ENCODE measurements around the gene UGT1A7. TPM values are rescaled to one million over a fixed set of nuclear protein-coding genes. Genes with fewer than 3 reads are reported as not detected.

UGT1A7 gene
- total RNA-seq, 1 donor from 2014 or later: 0.30 TPM

- DNase-seq: no peak
These were observed 137.2 kb downstream of the UGT1A7 start for GRCh38 chr2:233818639-233819621.

- DNase-seq: no peak
These were observed 138.4 kb downstream of the UGT1A7 start for GRCh38 chr2:233819884-233820773.

GRCh38 chr2:233820774-233821105 is 139.0 kb downstream of the UGT1A7 start:
- no peak for DNase-seq

DNA sequence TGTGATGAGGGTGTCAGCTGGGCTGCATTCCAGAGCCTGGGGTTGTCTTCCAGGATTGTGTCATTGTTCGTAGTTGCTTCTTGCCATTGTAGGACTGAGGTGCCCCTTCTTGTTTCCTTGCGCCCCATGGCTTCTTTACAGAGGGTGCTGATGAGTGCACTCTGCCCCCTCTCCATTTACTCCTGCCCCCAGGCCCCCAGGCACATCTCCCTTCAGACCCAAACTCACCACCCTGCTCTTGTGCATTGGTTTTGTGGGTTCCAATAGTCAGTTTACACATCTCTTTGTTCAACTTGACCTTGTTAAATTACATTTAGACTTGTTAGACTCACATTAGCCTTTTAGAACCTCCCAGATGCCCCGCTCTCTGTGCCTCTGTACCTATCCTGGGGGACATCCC is 139.5 kb downstream of the UGT1A7 start:
- no peak for DNase-seq

GRCh38 chr2:233821709-233822100 is 140.0 kb downstream of the UGT1A7 start:
- no peak for DNase-seq

- no peak for DNase-seq
These were observed 140.5 kb downstream of the UGT1A7 start for GRCh38 chr2:233822101-233822771.

Other genes starting within 250 kb of the UGT1A7 start
- gene USP40, start 115.1 kb upstream of the UGT1A7 start, total RNA-seq: 32.1 TPM
- not detected for gene UGT1A8, start 64.3 kb upstream of the UGT1A7 start, total RNA-seq
- not detected for gene UGT1A10, start 45.5 kb upstream of the UGT1A7 start, total RNA-seq
- gene UGT1A9, start 10.0 kb upstream of the UGT1A7 start, total RNA-seq: not detected
- gene UGT1A6, start 11.0 kb downstream of the UGT1A7 start, total RNA-seq: 3.0 TPM
- gene UGT1A5, start 31.0 kb downstream of the UGT1A7 start, total RNA-seq: not detected
- not detected for gene UGT1A4, start 36.8 kb downstream of the UGT1A7 start, total RNA-seq
- gene UGT1A3, start 47.1 kb downstream of the UGT1A7 start, total RNA-seq: not detected
- 0.10 TPM for gene UGT1A1, start 78.4 kb downstream of the UGT1A7 start, total RNA-seq
- 0.49 TPM for gene MROH2A, start 96.4 kb downstream of the UGT1A7 start, total RNA-seq
- 6.6 TPM for gene HJURP, start 172.6 kb downstream of the UGT1A7 start, total RNA-seq
- gene TRPM8, start 235.5 kb downstream of the UGT1A7 start, total RNA-seq: 0.10 TPM